Measurements from ENCODE around the gene LDLRAD3. TPM values are rescaled to one million over a fixed set of nuclear protein-coding genes. Genes with fewer than 3 reads are reported as not detected.

LDLRAD3 gene
- total RNA-seq, 1 experiment from 2014 or later, result 12.1 TPM

DNA sequence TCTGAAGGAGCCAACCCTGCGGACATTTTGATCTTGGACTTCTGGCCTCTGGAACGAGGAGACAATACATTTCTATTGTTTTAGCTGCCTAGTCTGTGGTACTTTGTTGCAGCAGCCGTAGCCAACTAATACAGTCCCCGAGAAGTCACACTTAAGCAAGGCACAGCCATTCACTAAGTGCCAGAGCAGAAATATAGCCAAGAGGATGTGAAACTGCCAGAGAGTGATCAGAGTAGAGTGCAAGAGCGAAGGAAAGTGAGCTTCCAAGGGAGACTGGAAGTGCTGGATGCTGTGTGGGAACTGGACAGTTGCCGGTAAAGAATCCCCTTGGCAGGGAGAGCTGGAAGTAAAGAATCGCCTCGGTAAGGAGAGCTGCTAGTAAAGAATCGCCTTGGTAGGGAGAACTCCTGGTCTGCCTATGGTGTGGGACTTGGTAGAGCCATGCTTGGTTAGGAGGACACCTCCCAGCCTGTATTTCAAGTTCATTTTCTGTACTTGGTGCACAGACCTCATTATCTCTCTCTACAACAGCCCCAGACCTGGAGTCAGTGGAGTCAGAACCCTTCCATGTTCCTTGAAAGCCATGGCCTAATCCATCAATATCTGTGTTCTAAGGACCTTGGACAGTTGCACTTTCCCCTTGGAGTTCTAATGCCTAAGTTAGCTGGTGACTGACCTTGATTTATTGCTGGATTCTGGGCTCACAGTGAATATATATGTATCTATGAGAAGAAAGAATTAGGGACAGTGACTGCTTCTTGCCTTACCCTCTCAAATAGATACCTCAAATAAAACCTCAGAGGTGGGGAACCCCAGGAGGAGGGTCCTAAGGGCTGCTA lies 162.1 kb downstream of the LDLRAD3 start:
- Histone ChIP-seq H4K91ac (ENCODE audit: insufficient read length, low read depth, low read length) (peak overlapping the region; percentile 46), H3K14ac (ENCODE audit: insufficient read depth, low read length) (peak overlapping the region; percentile 64), H3K4ac (ENCODE audit: low read depth, low read length) (no peak overlapping the region; the same call in 1 of the 2 replicates), H2BK5ac (ENCODE audit: insufficient read length, low read length) (no peak overlapping the region), H3K56ac (ENCODE audit: insufficient read length, low read depth, low read length) (no peak overlapping the region), H2AK5ac (ENCODE audit: insufficient read length, low read length) (no peak overlapping the region), H4K20me1 (ENCODE audit: control insufficient read depth, insufficient read depth, insufficient read length) (no peaks in the 10 kb centered on the region), H2BK15ac (ENCODE audit: low read depth, low read length) (no peak overlapping the region), H3K18ac (ENCODE audit: insufficient read length, low read depth, low read length) (peak overlapping the region; percentile 61), H4K8ac (replicated peaks; ENCODE audit: insufficient read length, low read depth, low read length) (no peak overlapping the region), H2BK12ac (ENCODE audit: insufficient read length, low read depth, low read length) (no peak overlapping the region), H3K9me3 (ENCODE audit: control insufficient read depth, low read depth, low read length) (no peaks in the 10 kb centered on the region), H3K4me1 (ENCODE audit: insufficient read depth, low read length) (peaks cover 28% of the 10 kb centered on the region), H2BK20ac (ENCODE audit: low read depth, low read length, poor library complexity, severe bottlenecking) (no peak overlapping the region), H3K23ac (ENCODE audit: insufficient read length, low read depth, low read length) (no peak overlapping the region), H3K9ac (ENCODE audit: extremely low read depth, insufficient read length, low read length) (no peak overlapping the region), H3T11ph (ENCODE audit: low read length) (peak overlapping the region; percentile 4), H2BK120ac (ENCODE audit: low read depth, low read length, poor library complexity, severe bottlenecking) (peak overlapping the region; percentile 97), H3K4me2 (ENCODE audit: insufficient read depth, insufficient read length, low read length) (no peak overlapping the region), H3K23me2 (ENCODE audit: insufficient read length, low read depth, low read length, poor library complexity, severe bottlenecking) (no peaks in the 10 kb centered on the region), H3K27ac (ENCODE audit: insufficient read length, low read depth, low read length) (no peak overlapping the region), H4K5ac (ENCODE audit: insufficient read length, low read depth, low read length) (no peak overlapping the region), H3K79me2 (ENCODE audit: insufficient read depth, low read length) (no peaks in the 10 kb centered on the region), H2AFZ (ENCODE audit: low read length) (no peak overlapping the region), H3K79me1 (ENCODE audit: insufficient read depth, low read depth, low read length, poor library complexity, severe bottlenecking) (no peaks in the 10 kb centered on the region), H3K27me3 (ENCODE audit: insufficient read depth, low read length) (no peaks in the 10 kb centered on the region)
- no peak for DNase-seq
- H3K27ac Mint-ChIP-seq, result peak overlapping the region; percentile 94 to 98 (median 97)
- no peak overlapping the region; a peak in 1 of 5 replicates for H3K4me3 Mint-ChIP-seq
- H3K4me1 Mint-ChIP-seq, result peaks cover 52 to 56% of the 10 kb centered on the region in 2 experiments
- H3K9me3 Mint-ChIP-seq, result peaks cover 0 to 8% of the 10 kb centered on the region in 2 experiments; a peak in 4 of 5 replicates
- TF ChIP-seq, protein P1, sequence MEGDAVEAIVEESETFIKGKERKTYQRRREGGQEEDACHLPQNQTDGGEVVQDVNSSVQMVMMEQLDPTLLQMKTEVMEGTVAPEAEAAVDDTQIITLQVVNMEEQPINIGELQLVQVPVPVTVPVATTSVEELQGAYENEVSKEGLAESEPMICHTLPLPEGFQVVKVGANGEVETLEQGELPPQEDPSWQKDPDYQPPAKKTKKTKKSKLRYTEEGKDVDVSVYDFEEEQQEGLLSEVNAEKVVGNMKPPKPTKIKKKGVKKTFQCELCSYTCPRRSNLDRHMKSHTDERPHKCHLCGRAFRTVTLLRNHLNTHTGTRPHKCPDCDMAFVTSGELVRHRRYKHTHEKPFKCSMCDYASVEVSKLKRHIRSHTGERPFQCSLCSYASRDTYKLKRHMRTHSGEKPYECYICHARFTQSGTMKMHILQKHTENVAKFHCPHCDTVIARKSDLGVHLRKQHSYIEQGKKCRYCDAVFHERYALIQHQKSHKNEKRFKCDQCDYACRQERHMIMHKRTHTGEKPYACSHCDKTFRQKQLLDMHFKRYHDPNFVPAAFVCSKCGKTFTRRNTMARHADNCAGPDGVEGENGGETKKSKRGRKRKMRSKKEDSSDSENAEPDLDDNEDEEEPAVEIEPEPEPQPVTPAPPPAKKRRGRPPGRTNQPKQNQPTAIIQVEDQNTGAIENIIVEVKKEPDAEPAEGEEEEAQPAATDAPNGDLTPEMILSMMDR (conservative IDR thresholded peaks at IDR 0.05), result no peak
- no peaks in the 10 kb centered on the region for H3K27me3 Mint-ChIP-seq (ENCODE audit: low read depth)
- no CpG with 5 or more reads among the region's 9 CpGs for WGBS (ENCODE audit: extremely low coverage, insufficient read length, low lambda C conversion rate)
- H3K36me3 Mint-ChIP-seq (ENCODE audit: insufficient read depth in 1 of 3, low read depth in 3 of 3), result peaks cover 20 to 35% (median 29%) of the 10 kb centered on the region in 3 experiments
